AG04449 (cell line): ENCODE results near the gene PLD1.

Experiments
- CTCF ChIA-PET: fragments of 350-600 bp; formaldehyde crosslinking; extraction: SDS; loops from one replicate; lab custom pipeline; 2021; ENCODE audit warnings: antibody characterized with exemption; lab: Yijun Ruan, JAX
- POLR2A ChIA-PET: fragments of 400-600, 350-600 bp; formaldehyde crosslinking; extraction: SDS; loops from one replicate; lab custom pipeline; 2020; ENCODE audit warnings: antibody characterized with exemption, inconsistent platforms; lab: Yijun Ruan, JAX
- DNase-seq: peaks from one replicate; pipeline ENCODE4 v3.0.0-alpha.2; 2010; ENCODE audit warnings: low read depth, low spot score
- H3K4me3 ChIP-seq: 2 replicates; pipeline ENCODE4 v1.5.1; 2011; ENCODE audit warnings: low read depth, mild to moderate bottlenecking, control low read depth, low read length
- TF ChIP-seq, protein P1 (sequence below): IDR thresholded peaks from one replicate; pipeline ENCODE4 v1.5.1; 2011; ENCODE audit warnings: mild to moderate bottlenecking, moderate library complexity, low read length, control low read depth, inconsistent platforms; ENCODE audit not compliant: insufficient read depth; ENCODE audit errors: missing control alignments

PLD1 gene

DNA sequence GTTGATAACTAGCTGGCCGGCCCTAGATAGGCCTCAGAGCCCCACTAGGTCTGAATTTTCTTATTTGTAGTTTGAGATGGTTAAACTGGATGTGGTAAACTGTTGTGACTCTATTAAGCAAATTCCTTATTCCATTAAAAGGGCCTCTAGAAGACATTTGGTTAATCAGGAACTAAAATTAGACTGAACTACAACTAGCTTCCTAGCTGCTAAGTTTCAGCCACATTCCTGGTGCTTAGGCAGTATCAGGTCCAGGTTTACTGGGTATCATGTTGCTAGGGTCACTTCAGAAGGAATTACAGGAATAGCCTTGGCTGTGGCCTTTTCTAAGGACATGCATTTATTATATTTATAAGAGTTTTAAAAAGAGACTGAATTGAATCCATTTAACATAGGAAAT lies 136.3 kb downstream of the PLD1 start:
- no peak for DNase-seq
- TF ChIP-seq, protein P1, sequence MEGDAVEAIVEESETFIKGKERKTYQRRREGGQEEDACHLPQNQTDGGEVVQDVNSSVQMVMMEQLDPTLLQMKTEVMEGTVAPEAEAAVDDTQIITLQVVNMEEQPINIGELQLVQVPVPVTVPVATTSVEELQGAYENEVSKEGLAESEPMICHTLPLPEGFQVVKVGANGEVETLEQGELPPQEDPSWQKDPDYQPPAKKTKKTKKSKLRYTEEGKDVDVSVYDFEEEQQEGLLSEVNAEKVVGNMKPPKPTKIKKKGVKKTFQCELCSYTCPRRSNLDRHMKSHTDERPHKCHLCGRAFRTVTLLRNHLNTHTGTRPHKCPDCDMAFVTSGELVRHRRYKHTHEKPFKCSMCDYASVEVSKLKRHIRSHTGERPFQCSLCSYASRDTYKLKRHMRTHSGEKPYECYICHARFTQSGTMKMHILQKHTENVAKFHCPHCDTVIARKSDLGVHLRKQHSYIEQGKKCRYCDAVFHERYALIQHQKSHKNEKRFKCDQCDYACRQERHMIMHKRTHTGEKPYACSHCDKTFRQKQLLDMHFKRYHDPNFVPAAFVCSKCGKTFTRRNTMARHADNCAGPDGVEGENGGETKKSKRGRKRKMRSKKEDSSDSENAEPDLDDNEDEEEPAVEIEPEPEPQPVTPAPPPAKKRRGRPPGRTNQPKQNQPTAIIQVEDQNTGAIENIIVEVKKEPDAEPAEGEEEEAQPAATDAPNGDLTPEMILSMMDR = no peak
- POLR2A ChIA-PET = no interaction called here
- no peak overlapping the region for H3K4me3 ChIP-seq
- CTCF ChIA-PET = no interaction called here

DNA sequence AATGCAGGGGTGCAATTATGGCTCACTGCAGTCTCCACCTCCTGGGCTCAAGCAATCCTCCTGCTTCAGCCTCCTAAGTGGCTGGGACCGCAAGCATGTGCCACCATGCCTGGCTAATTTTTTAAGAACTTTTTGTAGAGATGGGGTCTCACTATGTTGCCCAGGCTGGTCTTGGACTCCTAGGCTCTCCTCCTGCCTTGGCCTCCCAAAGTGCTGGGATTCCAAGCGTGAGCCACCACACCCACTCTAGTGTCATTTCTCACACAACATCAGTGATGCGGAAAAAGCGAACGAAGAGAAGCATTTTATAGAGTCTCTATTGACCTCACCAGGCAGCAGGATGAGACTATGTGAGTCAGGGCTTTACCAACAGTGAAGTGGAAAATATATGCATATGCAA lies 137.7 kb downstream of the PLD1 start:
- ChIA-PET CTCF (interaction anchor here (0.7 to 1.2 kb wide), 3 partner anchors 16 to 97 kb away, joined by 3 to 4 read pairs (median 3); no protein-coding TSS in a partner anchor), POLR2A (no interaction called here)
- H3K4me3 ChIP-seq = no peak overlapping the region
- TF ChIP-seq, protein P1 = no peak
- no peak for DNase-seq

DNA sequence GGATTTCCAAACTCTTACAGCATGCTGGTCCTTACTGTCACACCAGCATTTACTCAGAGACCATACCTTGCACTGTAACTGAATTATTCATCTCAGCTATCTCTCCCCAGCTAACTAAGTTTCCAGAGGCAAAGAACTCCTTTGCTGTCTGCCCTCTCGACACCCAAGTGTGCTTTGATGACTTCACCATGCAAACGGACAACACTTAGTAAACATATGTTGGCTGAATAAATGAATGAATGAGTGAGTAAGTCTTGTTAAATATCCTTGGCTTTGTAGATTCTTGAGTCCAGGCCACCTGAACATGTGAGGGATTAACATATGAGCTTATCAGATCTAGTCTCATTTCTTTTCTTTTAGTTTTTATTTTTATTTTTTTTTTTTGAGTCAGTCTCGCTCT lies 138.2 kb downstream of the PLD1 start:
- ChIA-PET POLR2A (no interaction called here), CTCF (interaction anchor here (1.0 kb wide), 1 partner anchor 16 kb away, joined by 3 read pairs; no protein-coding TSS in a partner anchor)
- TF ChIP-seq, protein P1 = no peak
- DNase-seq = no peak
- no peak overlapping the region for H3K4me3 ChIP-seq

DNA sequence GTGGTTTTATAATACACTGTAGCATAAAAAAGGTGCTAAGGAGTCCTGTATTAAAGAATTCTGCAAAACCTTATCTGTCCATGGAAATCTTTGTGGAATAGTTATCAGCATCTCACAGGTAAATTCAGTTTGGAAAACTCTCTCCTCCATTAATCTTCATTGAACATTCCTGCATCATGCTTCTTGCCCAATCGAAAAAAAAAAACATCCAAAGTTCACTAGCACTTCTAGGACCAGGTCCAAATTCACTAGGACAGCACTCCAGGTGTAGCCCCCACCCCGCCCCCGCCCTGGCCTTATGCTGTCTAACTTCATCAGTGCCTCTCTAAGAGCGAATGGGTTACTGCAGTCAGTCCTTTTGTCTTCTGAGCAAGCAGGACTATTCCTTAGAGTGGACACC lies 138.6 kb downstream of the PLD1 start:
- ChIA-PET CTCF (no interaction called here), POLR2A (no interaction called here)
- TF ChIP-seq, protein P1 = no peak
- DNase-seq = no peak
- H3K4me3 ChIP-seq = no peak overlapping the region

DNA sequence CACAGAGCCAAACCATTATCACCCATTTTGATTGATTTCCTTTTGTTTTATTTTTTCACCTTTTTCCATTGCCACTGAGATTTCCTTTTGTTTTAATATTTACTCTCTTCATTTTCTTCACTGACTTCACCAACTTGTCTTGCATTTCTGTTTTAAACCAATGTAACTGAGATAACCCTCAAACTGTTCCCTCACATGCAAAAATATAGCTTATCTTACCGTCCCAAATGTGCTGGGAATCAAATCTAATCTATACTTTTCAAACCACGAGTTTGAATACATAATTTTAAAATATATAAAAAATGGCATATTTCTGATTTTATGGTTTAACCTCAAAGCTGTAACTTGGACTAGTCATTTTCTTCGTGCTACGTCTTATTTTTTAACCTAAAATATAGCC lies 143.8 kb downstream of the PLD1 start:
- TF ChIP-seq, protein P1 = no peak
- ChIA-PET CTCF (no interaction called here), POLR2A (no interaction called here)
- DNase-seq = no peak
- no peak overlapping the region for H3K4me3 ChIP-seq

DNA sequence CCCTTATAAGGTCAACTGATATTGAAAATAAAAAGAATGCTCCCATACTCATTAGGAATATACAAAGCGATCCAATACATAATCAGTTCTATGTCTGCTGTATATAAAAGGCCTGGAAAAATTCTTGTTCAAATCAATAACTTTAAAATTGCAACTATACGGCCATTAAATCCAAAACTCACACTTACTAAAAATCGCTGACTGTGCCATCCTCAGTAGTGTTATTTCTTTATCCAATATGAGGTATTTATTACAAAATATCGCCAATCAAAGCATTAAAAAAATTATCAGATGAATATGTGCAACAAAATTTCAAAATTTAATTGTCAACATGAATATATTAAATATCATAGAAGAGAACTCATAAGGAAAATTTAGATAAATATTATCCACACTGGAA lies 146.5 kb downstream of the PLD1 start:
- POLR2A ChIA-PET = no interaction called here

More for the DNA sequence above, 146.5 kb downstream of the PLD1 start:
- H3K4me3 ChIP-seq = no peak overlapping the region
- TF ChIP-seq, protein P1 = no peak
- CTCF ChIA-PET = no interaction called here
- no peak for DNase-seq
